GM21423 (cell line): ENCODE results near the gene KRTAP4-11.
"Not testable (repeated sequence)": the region's sequence is repeated elsewhere in the genome, so short reads cannot be mapped to it uniquely, and the experiment has no call there.

Experiments
- ATAC-seq: cut with Tn5 transposase; IDR thresholded peaks from one replicate; pipeline ENCODE4 v1.9.1; 2021; ENCODE audit warnings: mild to moderate bottlenecking, moderate library complexity; ENCODE audit not compliant: unreplicated experiment

KRTAP4-11 gene

DNA sequence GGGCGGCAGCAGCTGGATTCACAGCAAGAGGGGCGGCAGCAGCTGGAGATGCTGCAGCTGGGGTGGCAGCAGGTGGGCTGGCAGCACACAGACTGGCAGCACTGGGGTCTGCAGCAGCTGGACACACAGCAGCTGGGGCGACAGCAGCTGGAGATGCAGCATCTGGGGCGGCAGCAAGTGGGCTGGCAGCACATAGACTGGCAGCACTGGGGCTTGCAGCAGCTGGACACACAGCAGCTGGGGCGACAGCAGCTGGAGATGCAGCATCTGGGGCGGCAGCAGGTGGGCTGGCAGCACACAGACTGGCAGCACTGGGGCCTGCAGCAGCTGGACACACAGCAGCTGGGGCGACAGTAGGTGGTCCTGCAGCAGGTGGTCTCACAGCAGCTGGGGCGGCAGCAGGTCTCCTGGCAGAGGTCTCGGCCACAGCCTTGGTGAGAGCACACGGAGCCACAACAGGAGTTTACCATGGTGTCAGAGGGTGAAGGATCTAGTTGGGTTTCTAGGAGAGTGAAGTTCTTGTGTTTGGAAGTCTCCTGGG is at the start of gene KRTAP4-11:
TSS of gene KRTAP4-11 (minus strand) at position 528 of the 541 bp plus-strand sequence. CDS start at position 470, 58 bp downstream.
- ATAC-seq = not testable (repeated sequence)

- no peak for ATAC-seq
Observed at GRCh38 chr17:41167561-41167960, 49.4 kb upstream of the KRTAP4-11 start.

- ATAC-seq = no peak
Observed at GRCh38 chr17:41163828-41164227, 45.7 kb upstream of the KRTAP4-11 start.

DNA sequence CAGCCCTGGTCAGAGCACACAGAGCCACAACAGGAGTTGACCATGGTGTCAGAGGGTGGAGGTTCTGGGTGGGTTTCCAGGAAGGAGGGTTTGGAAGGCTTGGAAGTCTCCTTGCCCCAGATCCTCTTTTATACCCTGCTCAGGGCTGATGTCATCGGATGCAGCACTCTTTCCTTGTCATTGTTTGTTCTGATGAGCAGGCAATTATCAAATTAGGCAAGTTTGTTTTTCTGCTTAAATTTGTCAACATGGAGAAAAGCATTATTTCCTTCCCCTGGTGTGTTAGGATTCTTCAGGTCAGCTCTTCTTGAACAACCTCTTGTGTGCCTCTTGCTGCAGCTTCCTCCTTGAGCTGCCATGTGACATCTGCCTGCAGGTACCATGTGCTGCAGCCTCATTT is 42.5 kb upstream of the KRTAP4-11 start, which contains the start of gene KRTAP4-4:
TSS of gene KRTAP4-4 (minus strand) at position 101 of the 400 bp plus-strand sequence. CDS start at position 44, 57 bp downstream.
- ATAC-seq = no peak

GRCh38 chr17:41160190-41160589 is 42.0 kb upstream of the KRTAP4-11 start:
- not testable (repeated sequence) for ATAC-seq

DNA sequence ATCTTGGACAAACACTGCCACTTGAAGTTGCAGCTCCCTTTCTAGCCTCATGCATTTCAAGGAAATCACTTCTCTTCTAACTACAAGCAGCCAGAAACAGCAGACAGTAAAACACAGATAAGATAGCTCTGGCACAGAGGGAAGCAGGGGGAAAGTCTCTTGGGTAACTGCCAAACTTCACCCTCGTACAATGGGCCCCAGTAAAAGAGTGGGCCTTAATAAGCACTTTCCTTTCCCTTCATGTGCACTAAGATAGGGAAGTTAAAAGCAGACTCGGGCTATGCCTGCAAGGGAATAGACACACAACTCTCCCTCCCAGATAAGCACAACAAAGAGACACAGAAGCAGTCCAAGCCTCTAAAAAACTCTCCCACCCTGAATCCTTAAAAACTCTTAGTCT is 35.7 kb upstream of the KRTAP4-11 start:
- ATAC-seq = no peak

DNA sequence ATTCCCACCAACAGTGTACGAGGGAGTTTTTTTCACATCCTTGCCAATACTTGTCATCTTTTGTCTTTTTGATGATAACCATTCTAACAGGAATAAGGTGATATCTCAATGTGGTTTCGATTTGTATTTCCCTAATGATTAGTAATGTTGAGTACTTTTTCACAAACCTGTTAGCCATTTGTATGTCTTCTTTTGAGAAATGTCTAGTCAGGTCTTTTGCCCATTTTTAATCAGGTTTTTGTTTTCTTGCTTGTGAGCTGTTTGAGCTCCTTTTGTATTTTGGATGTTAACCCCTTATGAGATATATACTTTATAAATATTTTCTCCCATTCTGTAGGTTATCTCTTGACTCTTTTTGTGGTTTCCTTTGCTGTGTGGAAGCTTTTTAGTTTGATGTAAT is 33.4 kb upstream of the KRTAP4-11 start:
- no peak for ATAC-seq

- no peak for ATAC-seq
Observed at GRCh38 chr17:41150026-41150425, 31.9 kb upstream of the KRTAP4-11 start.

GRCh38 chr17:41149652-41149985 is 31.4 kb upstream of the KRTAP4-11 start, which contains the start of gene KRTAP4-5:
Gene KRTAP4-5 (minus strand): TSS chr17:41149825. CDS start chr17:41149767, 58 bp downstream.
- no peak for ATAC-seq

GRCh38 chr17:41148971-41149651 is 30.9 kb upstream of the KRTAP4-11 start:
- ATAC-seq = not testable (repeated sequence)

- no peak for ATAC-seq
Observed at GRCh38 chr17:41147531-41148204, 29.5 kb upstream of the KRTAP4-11 start.

DNA sequence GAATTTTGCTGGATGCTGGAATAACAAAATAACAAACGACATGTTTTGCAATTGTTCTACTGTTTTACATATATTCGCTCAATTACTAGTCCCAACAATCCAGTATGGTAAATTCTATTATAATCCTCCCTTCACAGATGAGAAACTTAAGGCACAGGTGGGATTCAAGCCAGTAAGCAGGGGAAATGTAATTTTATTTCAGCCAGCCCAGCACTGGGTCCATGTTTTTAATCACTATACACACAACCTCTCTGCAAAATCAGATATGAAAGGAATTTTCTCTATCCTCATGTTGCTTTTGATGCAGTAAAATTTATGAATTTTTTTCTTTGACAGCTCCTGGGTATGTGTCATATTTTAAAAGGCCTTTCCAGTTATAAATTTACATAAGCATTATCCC is 27.1 kb upstream of the KRTAP4-11 start:
- ATAC-seq = no peak

- no peak for ATAC-seq
Observed at GRCh38 chr17:41144846-41145245, 26.7 kb upstream of the KRTAP4-11 start.

DNA sequence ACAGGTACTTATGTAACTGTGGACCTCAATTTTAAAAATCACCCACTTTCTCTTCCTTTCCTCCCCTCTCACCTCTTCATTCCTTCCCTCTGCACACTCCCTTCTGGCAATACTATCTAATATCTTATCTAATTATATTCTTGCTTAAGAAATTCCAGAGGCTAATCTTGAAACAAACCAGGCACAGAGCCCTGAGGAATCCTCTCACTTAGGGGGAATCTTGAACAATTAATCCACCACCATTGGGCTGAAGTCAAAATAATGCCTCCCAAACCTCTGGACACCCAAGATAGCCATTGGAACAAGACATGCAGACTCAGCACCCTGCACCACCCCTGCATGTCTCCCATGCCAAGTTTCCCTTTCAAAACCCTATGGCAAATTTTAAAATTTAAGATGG is 23.2 kb upstream of the KRTAP4-11 start:
- no peak for ATAC-seq

DNA sequence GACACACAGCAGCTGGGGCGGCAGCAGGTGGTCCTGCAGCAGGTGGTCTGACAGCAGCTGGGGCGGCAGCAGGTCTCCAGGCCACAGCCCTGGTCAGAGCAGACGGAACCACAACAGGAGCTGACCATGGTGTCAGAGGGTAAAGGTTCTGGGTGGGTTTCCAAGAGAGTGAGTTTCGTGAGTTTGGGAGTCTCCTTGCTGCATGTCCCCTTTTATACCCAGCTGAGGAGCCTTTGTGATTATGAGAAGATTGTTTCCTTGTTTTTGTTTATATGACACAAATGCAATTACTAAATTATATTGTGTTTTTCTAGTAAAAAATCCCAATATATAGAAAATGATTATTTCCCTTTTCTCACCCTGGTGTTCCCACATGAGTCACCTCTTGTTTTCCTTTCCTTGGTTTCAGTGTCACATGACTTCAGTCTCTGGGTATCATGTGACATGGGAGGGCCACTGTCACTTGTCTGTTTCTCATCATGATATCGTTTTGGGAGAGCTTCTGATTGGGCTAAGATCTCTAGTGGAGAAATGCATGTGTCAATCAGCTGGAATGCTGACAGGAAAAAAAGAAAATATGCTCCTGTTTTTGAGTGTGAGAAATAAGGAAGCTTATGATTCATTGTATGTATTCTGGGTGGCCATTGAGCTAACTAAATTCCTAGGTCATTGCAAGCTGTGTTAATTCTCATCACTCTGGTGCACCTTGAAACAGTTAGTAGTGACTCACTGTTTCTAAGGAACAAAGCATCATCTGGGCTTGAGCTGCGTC is 22.4 kb upstream of the KRTAP4-11 start, which contains the start of gene KRTAP4-6:
TSS of gene KRTAP4-6 (minus strand) at position 185 of the 772 bp plus-strand sequence. CDS start at position 128, 57 bp downstream.
- no peak for ATAC-seq

DNA sequence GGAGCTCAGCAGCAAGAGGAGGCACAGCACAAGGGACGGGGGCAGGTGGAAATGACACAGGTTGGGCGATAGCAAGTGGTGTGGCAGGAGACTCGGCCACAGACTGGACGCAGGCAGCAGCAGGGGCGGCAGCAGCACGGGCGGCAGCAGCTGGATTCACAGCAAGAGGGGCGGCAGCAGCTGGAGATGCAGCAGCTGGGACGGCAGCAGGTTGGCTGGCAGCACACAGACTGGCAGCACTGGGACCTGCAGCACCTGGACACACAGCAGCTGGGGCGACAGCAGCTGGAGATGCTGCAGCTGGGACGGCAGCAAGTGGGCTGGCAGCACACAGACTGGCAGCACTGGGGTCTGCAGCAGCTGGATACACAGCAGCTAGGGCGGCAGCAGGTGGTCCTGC is 21.7 kb upstream of the KRTAP4-11 start:
- ATAC-seq = not testable (repeated sequence)

DNA sequence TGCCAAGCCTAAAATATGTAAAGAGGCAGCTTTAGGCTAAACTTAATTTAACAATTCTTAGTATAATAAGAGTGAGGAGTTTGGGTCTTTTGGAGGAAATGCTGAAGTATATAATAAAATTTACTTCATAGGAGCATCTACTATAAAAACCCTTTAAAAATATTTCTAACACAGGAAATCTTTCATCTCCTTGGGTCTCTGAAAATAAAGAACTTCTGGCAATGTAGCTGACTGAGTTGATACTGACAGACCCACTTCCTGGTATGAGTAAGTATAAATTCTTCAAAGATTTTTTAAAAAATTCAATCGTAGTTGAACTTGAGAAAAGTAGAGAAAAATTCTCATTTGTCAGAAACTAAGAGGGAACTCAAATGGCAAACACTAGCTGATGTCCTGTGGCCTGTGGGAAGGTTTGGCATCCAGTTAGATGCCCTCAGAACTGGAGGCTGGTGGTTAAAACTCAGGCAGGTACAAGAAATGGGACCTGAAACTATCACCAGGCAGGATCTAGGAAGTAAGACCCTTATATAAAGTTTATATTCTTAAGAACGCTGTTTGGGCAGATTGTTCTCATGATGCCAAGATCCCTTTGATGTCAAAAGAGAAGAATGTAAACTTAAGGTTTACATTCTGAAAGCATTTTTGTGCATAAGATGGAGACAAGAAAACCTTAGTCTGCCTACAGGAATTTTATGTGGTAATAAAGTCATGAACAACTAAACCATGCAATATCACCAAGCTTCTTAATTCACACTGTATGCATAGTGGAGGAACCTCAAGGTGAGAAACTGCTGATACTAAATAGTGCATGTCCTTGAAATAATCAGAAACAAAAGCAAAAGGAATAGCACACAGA is 15.9 kb upstream of the KRTAP4-11 start:
- no peak for ATAC-seq

GRCh38 chr17:41131979-41132378 is 13.8 kb upstream of the KRTAP4-11 start:
- ATAC-seq = no peak

- no peak for ATAC-seq
Observed at GRCh38 chr17:41127371-41127770, 9.2 kb upstream of the KRTAP4-11 start.

GRCh38 chr17:41126412-41126811 is 8.2 kb upstream of the KRTAP4-11 start:
- no peak for ATAC-seq
